ENCODE results near the gene RBBP5. TPM values are rescaled to one million over a fixed set of nuclear protein-coding genes. Genes with fewer than 3 reads are reported as not detected.

Gene RBBP5
- polyA plus RNA-seq, 3 donors from 2014 or later = 11.2 to 20.1 (median 15.5) TPM

DNA sequence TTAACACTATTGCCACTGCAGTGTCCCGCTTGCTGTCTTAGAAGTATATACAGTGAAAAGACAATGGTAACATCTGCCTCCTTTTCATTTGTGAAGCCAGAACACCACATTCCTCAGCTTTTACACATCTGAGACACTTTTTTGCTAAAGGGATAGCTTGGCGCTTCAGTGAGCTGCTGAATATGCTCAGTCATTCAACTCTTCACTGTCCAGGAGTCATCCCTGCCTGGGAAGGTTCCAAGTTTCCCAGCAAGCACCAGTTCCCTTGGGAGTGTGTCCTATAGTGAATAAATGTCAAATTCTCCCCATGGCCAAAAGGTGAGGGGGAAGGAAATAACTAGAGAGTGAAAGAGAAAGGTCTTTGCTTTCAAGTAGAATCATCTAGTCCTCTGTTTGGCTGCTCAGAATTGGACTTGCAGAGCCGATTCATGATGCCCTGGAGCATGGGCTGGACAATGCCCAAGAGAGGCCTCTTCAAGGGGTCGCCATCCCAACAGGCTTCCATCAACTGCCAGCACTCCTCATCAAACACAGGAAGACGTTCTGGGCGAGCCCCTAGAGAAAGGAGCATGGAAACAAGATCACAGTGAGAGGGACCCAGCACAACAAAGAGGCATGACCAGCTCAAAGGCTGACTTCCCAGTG is 25.5 kb upstream of the RBBP5 start:
- H3K36me3 Mint-ChIP-seq = peaks cover 27 to 42% (median 30%) of the 10 kb centered on the region in 3 donors

GRCh38 chr1:205144751-205145150 is 23.0 kb upstream of the RBBP5 start:
- H3K27ac Mint-ChIP-seq = peak overlapping the region in 1 of 6 donors; percentile 25
- H3K9me3 Mint-ChIP-seq = no peaks in the 10 kb centered on the region
- peaks cover 8 to 10% of the 10 kb centered on the region in 2 donors for H3K4me1 Mint-ChIP-seq
- DNase-seq = no peak
- no peaks in the 10 kb centered on the region for H3K27me3 Mint-ChIP-seq (ENCODE audit: low read depth in 3 of 3)
- peaks cover 19 to 33% (median 21%) of the 10 kb centered on the region in 3 donors for H3K36me3 Mint-ChIP-seq
- H3K4me3 Mint-ChIP-seq = no peak overlapping the region

More for the DNA sequence above, 25.5 kb upstream of the RBBP5 start:
- Mint-ChIP-seq H3K4me1 (no peaks in the 10 kb centered on the region), H3K27ac (no peak overlapping the region), H3K9me3 (no peaks in the 10 kb centered on the region), H3K27me3 (ENCODE audit: low read depth in 3 of 3) (no peaks in the 10 kb centered on the region), H3K4me3 (no peak overlapping the region)
- no peak for DNase-seq

GRCh38 chr1:205144046-205144720 is 22.4 kb upstream of the RBBP5 start:
- H3K4me3 Mint-ChIP-seq = no peak overlapping the region
- peaks cover 18 to 28% (median 19%) of the 10 kb centered on the region in 3 donors for H3K36me3 Mint-ChIP-seq
- no peaks in the 10 kb centered on the region for H3K9me3 Mint-ChIP-seq
- no peak for DNase-seq
- peak overlapping the region in 1 of 6 donors; percentile 36 for H3K27ac Mint-ChIP-seq
- H3K27me3 Mint-ChIP-seq (ENCODE audit: low read depth in 3 of 3) = no peaks in the 10 kb centered on the region
- H3K4me1 Mint-ChIP-seq = peaks cover 8 to 10% of the 10 kb centered on the region in 2 donors

- Mint-ChIP-seq H3K27ac (no peak overlapping the region), H3K4me3 (peak overlapping the region in 1 of 5 donors; percentile 56), H3K4me1 (peaks cover 8 to 10% of the 10 kb centered on the region in 2 donors), H3K36me3 (peaks cover 3 to 14% (median 4%) of the 10 kb centered on the region in 3 donors), H3K27me3 (ENCODE audit: low read depth in 3 of 3) (no peaks in the 10 kb centered on the region), H3K9me3 (no peaks in the 10 kb centered on the region)
- DNase-seq = no peak
Observed at GRCh38 chr1:205142102-205142469, 20.3 kb upstream of the RBBP5 start.

GRCh38 chr1:205141236-205142101 is 19.7 kb upstream of the RBBP5 start:
- Mint-ChIP-seq H3K4me3 (peak overlapping the region in 3 of 5 donors; percentile 45 to 60 (median 56)), H3K4me1 (peaks cover 8 to 10% of the 10 kb centered on the region in 2 donors), H3K27ac (peak overlapping the region in 1 of 6 donors; percentile 24), H3K27me3 (ENCODE audit: low read depth in 3 of 3) (no peaks in the 10 kb centered on the region), H3K36me3 (peaks cover 0 to 10% (median 0%) of the 10 kb centered on the region in 3 donors), H3K9me3 (no peaks in the 10 kb centered on the region)
- peak; percentile 48 to 57 (median 52) for DNase-seq

DNA sequence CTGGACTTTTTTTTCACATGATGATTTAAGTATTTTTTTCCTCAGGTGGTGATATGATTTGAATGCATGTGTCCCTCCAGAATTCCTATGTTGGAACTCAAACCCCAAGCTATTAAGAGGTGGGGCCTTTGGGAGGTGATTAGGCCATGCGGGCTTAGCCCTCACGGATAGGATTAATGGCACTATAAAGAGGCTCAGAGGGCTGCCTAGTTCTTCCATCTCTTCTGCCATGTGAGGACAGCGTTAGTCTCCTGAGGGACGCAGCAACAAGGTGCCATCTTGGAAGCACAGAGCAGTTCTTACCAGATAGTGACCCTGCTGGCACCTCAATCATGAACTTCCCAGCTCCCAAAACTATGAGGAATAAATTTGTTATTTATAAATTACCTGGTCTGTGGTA is 18.3 kb upstream of the RBBP5 start:
- no peaks in the 10 kb centered on the region for H3K27me3 Mint-ChIP-seq (ENCODE audit: low read depth in 3 of 3)
- H3K36me3 Mint-ChIP-seq = peaks cover 0 to 3% (median 0%) of the 10 kb centered on the region in 3 donors
- H3K4me3 Mint-ChIP-seq = no peak overlapping the region
- DNase-seq = no peak
- H3K4me1 Mint-ChIP-seq = peaks cover 8 to 10% of the 10 kb centered on the region in 2 donors
- H3K27ac Mint-ChIP-seq = no peak overlapping the region
- no peaks in the 10 kb centered on the region for H3K9me3 Mint-ChIP-seq

- Mint-ChIP-seq H3K36me3 (no peaks in the 10 kb centered on the region), H3K27ac (no peak overlapping the region), H3K27me3 (ENCODE audit: low read depth in 3 of 3) (no peaks in the 10 kb centered on the region), H3K4me3 (no peak overlapping the region), H3K4me1 (peaks cover 8 to 10% of the 10 kb centered on the region in 2 donors), H3K9me3 (no peaks in the 10 kb centered on the region)
- no peak for DNase-seq
Observed at GRCh38 chr1:205137901-205138300, 16.1 kb upstream of the RBBP5 start.

DNA sequence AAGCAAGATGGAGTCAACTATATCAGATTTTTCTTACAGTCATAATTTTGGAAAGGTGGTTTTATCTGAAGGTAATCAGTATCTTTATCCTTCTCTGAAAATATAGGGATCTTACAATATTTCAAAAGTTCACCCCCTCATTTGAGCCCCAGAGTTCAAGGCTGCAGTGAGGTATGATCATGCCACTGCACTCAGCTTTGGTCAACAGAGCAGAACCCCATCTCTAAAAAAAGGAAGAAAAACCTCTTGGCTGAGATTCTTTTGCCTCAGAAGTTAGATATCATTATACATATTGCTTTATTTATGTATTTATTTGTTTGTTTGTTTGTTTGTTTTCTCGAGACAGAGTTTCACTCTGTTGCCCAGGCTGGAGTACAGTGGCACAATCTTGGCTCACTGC is 11.5 kb upstream of the RBBP5 start:
- H3K4me1 Mint-ChIP-seq = no peaks in the 10 kb centered on the region
- H3K27ac Mint-ChIP-seq = no peak overlapping the region
- peaks cover 0 to 2% (median 0%) of the 10 kb centered on the region in 3 donors for H3K27me3 Mint-ChIP-seq (ENCODE audit: low read depth in 3 of 3)
- no peaks in the 10 kb centered on the region for H3K9me3 Mint-ChIP-seq
- no peak overlapping the region for H3K4me3 Mint-ChIP-seq
- no peaks in the 10 kb centered on the region for H3K36me3 Mint-ChIP-seq
- DNase-seq = no peak

GRCh38 chr1:205129447-205130029 is 7.8 kb upstream of the RBBP5 start:
- no peak for DNase-seq
- Mint-ChIP-seq H3K4me3 (no peak overlapping the region), H3K27ac (no peak overlapping the region), H3K9me3 (no peaks in the 10 kb centered on the region), H3K27me3 (ENCODE audit: low read depth in 3 of 3) (peaks cover 0 to 4% (median 0%) of the 10 kb centered on the region in 3 donors), H3K36me3 (no peaks in the 10 kb centered on the region), H3K4me1 (no peaks in the 10 kb centered on the region)

GRCh38 chr1:205128050-205128449 is 6.3 kb upstream of the RBBP5 start:
- H3K4me3 Mint-ChIP-seq = no peak overlapping the region
- H3K27ac Mint-ChIP-seq = no peak overlapping the region
- peaks cover 0 to 4% (median 0%) of the 10 kb centered on the region in 3 donors for H3K27me3 Mint-ChIP-seq (ENCODE audit: low read depth in 3 of 3)
- H3K36me3 Mint-ChIP-seq = no peaks in the 10 kb centered on the region
- H3K4me1 Mint-ChIP-seq = peaks cover under 1% of the 10 kb centered on the region in 2 donors
- no peak for DNase-seq
- no peaks in the 10 kb centered on the region for H3K9me3 Mint-ChIP-seq

- DNase-seq = no peak
- H3K27me3 Mint-ChIP-seq (ENCODE audit: low read depth in 3 of 3) = peaks cover 0 to 4% (median 0%) of the 10 kb centered on the region in 3 donors
- no peaks in the 10 kb centered on the region for H3K9me3 Mint-ChIP-seq
- no peak overlapping the region for H3K27ac Mint-ChIP-seq
- no peaks in the 10 kb centered on the region for H3K36me3 Mint-ChIP-seq
- no peak overlapping the region for H3K4me3 Mint-ChIP-seq
- peaks cover 4 to 5% of the 10 kb centered on the region in 2 donors for H3K4me1 Mint-ChIP-seq
Observed at GRCh38 chr1:205127646-205128045, 5.9 kb upstream of the RBBP5 start.

DNA sequence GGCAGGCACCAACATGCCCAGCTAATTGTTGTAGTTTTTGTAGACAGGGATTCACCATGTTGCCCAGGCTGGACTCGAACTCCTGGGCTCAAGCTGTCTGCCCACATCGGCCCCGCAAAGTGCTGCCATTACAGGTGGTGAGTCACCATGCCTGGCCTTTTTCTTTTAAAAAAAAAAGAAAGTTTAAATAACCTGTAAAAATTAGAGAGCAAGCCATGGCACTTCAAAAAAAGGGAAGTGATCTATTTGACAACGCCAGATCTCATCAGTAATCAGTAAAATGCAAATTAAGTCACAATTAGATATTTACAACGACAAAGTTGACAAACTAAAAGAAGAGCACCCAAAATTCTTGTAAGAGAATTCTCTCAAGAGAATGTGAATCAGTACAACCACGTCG is 2.9 kb upstream of the RBBP5 start:
- Mint-ChIP-seq H3K27me3 (ENCODE audit: low read depth in 3 of 3) (peaks cover 2 to 5% (median 5%) of the 10 kb centered on the region in 3 donors), H3K4me1 (peaks cover 31 to 34% of the 10 kb centered on the region in 2 donors), H3K27ac (no peak overlapping the region), H3K36me3 (no peaks in the 10 kb centered on the region), H3K9me3 (no peaks in the 10 kb centered on the region), H3K4me3 (no peak overlapping the region)
- no peak for DNase-seq

DNA sequence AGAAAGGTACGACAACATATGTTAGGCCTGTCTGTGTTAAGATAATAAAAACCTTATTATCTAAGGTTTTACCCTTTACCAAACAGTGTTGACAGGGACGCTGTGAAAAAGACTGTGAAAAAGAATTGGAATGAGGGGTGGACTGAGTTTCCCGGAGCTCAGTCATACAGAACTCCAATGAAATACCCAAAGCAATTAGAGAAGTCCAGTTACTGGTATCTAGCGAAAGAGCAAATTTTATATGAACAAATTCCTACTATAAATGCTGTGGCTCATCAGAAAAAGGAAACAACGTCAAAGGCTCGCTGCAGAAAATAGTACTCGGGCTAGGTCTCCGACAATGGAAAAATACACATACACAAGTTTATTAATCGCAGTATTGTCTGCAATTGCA is 708 bp upstream of the RBBP5 start:
- DNase-seq = no peak
- Mint-ChIP-seq H3K4me3 (peak overlapping the region; percentile 96 to 98 (median 97)), H3K9me3 (no peaks in the 10 kb centered on the region), H3K27ac (peak overlapping the region; percentile 99 to 100 (median 100)), H3K36me3 (peaks cover 0 to 5% (median 3%) of the 10 kb centered on the region in 3 donors), H3K4me1 (peaks cover 41 to 52% of the 10 kb centered on the region in 2 donors), H3K27me3 (ENCODE audit: low read depth in 3 of 3) (peaks cover 4 to 5% (median 5%) of the 10 kb centered on the region in 3 donors)

Data from immature natural killer cell (primary cell).